GM18907 (cell line): ENCODE results near the gene SLC25A44.

Source experiments
- ATAC-seq: cut with Tn5 transposase; IDR thresholded peaks from one replicate; pipeline ENCODE4 v1.9.1; 2021; ENCODE audit warnings: mild to moderate bottlenecking, moderate library complexity; ENCODE audit not compliant: unreplicated experiment

SLC25A44 gene

DNA sequence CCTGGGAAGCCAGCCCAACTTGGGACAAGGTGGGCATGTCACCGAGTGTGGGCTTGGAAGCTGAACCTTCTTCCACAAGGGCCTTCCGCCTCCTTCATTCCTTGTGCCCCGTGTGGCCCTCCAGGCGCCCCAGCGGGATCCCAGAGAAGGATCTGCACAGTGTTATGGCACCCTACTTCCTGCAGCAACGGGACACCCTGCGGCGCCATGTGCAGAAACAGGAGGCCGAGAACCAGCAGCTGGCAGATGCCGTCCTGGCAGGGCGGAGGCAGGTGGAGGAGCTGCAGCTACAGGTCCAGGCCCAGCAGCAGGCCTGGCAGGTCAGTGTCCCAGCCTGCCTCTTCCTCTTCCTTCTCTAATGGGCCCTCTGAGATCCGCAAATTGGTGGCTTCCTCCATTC, 42.3 kb downstream of the SLC25A44 start:
- no peak for ATAC-seq

DNA sequence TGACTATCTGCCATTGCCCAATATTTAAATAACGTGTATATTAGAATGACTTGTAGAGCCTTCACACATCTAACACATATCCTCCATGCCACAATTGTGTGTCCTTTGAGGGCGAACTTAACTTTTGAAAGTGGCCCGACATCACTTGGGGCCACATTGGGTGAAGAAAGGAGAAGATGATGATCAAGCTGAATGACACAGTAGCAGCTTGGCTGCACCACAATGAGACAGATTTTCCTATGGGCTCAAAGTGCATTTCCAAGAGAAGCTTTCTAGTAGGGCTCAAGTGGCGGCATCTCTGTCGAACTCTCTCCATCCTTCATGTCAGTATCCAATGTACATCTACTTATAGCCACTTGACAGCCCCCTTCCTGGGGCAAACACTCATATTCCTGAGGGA, 44.3 kb downstream of the SLC25A44 start:
- no peak for ATAC-seq

DNA sequence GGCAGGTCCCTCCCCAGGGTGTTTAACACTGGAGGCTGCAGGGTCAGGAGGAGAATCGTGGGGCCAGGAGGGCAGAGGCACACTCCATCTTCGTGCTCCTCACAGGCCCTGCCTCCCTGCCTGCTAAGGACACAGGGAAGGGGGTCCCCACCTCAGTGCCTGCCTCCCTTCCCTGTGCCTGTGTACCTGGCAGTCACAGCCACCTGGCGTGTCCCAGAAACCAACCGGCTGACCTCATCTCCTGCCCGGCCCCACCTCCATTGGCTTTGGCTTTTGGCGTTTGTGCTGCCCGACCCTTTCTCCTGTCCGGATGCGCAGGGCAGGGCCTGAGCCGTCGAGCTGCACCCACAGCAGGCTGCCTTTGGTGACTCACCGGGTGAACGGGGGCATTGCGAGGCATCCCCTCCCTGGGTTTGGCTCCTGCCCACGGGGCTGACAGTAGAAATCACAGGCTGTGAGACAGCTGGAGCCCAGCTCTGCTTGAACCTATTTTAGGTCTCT, 47.5 kb downstream of the SLC25A44 start:
- ATAC-seq, result no peak

DNA sequence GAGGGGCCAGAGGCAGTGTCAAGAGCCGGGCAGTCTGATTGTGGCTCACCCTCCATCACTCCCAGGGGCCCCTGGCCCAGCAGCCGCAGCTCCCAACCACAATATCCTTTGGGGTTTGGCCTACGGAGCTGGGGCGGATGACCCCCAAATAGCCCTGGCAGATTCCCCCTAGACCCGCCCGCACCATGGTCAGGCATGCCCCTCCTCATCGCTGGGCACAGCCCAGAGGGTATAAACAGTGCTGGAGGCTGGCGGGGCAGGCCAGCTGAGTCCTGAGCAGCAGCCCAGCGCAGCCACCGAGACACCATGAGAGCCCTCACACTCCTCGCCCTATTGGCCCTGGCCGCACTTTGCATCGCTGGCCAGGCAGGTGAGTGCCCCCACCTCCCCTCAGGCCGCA, 48.0 kb downstream of the SLC25A44 start, which contains the start of gene BGLAP:
Gene BGLAP (plus strand): TSS at position 259 of the 400 bp plus-strand sequence. CDS start 48 bp downstream, at position 307.
- no peak for ATAC-seq

DNA sequence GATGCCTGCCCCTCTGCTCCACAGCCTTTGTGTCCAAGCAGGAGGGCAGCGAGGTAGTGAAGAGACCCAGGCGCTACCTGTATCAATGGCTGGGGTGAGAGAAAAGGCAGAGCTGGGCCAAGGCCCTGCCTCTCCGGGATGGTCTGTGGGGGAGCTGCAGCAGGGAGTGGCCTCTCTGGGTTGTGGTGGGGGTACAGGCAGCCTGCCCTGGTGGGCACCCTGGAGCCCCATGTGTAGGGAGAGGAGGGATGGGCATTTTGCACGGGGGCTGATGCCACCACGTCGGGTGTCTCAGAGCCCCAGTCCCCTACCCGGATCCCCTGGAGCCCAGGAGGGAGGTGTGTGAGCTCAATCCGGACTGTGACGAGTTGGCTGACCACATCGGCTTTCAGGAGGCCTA, 48.8 kb downstream of the SLC25A44 start:
- no peak for ATAC-seq

DNA sequence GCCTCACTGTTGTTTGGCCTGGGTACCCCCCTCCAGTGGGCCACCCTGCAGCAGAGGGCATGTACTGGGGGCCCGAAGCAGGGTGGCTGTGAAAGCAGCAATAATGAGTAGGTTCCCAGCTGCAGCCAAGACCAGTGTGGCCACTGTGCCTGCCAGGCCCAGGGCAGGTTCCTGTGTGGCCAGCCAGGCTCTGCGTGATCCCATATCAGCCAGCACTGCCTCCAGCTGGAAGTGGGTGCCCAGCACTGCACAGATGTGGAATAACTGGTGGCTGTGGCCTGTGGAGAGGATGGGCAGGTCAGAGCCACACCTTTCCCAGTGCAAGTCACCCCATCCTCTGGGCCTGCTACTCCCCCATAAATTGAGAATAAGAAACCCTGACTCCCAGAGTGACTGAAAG, 50.2 kb downstream of the SLC25A44 start:
- no peak for ATAC-seq

DNA sequence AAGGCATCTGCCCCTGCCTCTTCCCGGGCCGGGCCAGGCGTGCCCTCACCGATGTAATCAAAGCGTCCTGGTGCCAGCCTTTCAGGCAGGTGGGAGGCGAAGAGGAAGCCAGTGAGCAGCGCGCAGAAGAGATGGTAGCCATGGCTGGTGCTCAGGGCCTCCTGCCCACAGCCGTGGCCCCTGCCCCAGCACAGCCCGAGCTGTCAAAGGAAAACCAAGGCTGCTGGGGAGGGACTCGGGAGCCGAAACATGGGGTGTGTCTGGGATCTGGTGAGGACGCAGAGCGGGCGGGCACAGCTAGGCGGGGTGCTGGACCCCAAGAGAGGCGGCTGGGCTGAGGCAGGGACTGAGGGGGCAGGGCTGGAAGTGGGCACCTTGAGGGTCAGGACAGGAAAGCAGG, 50.8 kb downstream of the SLC25A44 start:
- ATAC-seq, result no peak

DNA sequence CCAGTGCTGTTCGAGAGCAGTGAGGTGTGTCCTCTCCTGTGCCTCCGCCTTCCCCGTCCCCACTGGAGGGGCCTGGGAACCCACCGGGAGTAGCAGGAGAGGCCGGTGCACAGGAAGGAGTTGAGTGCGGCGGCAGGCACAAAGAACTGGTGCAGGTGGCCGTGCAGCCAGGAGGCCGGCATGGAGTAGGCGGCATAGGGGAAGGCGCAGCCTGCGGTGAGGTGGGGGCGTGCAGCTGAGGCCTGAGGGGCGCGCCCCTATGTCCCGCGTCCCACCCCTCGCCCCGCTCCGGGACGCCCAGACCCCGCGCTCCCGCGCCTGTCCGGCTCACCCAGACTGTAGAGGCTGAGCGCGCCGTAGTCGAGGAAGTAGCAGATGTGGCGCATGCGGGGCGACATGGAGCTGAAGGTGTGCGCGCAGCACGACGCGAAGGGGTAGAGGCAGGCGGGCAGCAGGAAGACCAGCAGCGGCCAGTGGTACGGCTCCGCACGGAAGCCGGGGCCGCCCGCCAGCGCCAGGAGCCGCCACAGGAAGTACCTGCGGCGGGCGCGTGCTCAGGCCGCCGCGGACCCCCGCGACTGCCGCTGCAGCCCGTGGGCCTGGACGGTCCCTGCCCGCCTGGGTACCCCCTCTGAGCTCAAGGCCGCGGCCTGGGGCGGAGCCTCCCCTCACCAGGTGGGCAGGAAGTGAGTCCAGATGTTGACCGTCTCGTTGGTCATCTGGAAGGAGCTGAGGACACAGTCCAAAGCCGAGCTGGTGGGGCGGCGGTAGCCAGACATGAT, 51.7 kb downstream of the SLC25A44 start:
- ATAC-seq, result no peak

DNA sequence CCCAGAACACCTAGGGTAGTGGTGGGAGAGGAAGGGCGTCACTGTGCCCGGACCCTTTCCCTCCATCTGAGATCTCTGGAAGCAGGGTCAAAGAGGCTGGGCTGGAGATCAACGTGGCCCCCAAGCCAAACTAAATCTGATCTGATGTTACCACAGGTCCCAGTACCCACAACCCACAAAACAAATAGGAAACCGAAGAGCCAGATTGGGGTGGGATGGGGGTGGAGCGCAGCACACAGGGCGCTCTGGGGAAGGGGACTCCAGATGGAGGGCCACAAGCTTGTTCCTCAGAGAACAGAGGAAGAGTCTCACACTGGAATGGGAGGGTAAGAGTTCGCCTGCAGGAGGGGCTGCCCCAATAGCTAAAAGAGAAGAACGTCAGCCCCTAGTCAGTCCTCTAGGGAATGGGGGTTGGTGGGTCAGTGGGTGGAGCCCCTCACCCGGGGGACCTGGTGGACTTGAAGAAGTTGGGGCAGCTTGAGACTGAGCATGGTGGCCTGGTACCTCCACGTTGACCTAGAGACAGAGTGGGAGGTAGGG, 52.4 kb downstream of the SLC25A44 start:
- no peak for ATAC-seq

DNA sequence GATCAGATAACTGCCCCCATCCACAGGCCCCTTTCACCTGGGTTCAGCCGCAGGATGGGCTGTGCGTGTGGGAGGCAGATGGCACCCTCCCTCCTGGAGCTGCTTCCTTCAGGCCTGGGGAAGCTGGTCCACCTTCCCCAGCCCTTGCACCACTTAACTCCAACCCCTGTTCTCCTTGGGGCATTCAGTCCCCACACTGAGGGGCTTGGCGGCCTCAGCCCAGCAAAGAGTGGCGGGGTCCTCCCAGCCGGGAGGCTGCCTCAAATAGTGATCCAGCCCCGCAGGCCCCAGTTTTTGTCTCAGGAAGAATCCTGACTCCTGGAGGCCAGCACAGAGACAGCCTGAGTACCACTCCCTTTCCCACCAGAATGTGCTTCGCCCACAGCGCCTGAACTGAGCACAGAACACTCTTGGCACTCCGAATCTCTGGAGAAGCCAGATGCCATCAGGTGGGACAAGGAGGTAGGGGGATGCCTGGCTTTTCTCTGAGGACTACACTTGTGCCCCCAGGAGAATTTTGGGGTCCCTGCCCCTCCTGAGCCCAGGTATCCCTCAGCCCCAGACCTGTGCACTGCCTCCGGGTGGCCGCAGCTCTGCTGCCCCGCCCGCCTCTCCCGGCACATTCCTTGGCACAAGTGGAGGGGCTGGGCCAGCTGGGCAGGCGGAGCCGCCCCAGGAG, 53.0 kb downstream of the SLC25A44 start:
- no peak for ATAC-seq

DNA sequence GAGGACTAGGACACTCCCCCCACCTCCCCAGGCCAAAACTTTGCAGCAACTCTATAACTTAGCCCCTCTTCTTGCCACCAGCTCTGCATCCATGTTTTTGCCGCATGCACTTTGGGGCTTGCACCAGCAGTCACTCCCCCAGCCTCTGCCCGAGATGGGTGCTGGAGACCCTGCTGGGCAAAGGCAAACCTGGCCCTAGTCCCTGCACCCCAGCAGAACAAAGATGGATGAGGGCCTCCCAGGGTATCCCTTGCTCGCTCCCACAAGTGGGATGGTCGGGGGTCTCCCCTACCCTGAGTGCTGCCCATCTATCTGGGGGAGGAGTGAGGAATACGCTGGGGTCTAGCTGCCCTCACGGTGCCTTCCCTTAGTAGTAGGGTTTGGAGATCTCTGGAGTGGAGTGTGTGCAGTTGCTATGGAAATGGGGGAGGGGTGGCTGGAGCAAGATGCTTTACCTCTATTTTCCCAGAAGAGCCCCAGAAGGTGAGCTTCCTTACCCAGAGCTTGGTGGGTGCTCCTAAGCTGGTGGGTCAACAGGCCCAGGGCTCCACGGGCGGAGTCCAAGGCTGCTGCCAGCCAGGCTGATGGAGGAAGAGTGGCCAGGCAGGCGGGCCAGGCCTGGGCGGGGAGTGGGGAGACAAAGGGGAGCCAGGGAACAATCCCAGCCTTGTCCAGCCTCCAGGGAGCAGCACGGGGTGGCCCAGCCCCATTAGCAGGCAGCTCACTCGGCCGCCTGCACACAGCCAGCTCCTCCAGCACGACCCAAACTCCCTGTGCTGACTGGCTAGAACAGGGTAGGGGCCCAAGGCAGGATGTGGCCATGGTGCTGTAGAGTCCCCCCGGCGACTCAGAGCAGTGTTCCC, 53.8 kb downstream of the SLC25A44 start, which contains the start of gene PAQR6:
Gene PAQR6 (minus strand): TSS at position 597 of the 863 bp plus-strand sequence. CDS start 1,325 bp downstream, outside the sequence.
- no peak for ATAC-seq

DNA sequence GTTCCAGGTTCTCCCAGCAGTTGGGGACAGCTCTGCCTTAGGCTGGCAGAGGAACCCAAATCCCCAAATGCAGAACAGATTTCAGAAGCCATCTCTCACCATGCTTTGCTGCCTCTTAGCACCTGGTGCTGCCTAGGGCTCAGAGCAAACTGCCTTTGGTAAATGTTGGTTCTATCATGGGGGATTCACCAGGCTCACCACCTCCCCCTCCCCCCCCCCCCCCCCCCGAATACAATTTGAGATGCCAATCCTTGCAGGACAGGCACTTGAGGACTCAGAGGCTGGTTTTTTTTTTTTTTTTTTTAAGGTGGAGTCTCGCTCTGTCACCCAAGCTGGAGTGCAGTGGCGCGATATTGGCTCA, 54.4 kb downstream of the SLC25A44 start:
- ATAC-seq, result no peak

DNA sequence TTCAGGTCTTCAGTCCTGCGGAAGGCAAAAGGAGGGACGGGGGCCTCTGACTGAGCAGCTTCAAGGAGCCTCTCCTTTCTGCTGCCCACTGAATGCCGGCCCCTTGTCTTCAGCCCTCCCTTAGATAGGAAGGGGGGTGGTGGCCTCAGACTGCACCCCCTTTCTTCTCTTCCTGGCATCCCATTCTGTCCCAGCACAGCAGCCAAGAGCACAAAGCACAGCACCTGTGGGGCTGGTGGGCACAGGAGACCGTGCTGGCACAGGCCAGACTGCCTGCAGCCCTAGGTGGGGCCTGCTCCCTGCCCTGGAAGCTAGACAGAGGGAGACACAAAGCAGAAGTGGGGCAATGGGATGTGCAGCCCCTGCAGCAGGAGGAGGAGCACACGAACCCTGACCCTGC, 55.7 kb downstream of the SLC25A44 start:
- no peak for ATAC-seq

DNA sequence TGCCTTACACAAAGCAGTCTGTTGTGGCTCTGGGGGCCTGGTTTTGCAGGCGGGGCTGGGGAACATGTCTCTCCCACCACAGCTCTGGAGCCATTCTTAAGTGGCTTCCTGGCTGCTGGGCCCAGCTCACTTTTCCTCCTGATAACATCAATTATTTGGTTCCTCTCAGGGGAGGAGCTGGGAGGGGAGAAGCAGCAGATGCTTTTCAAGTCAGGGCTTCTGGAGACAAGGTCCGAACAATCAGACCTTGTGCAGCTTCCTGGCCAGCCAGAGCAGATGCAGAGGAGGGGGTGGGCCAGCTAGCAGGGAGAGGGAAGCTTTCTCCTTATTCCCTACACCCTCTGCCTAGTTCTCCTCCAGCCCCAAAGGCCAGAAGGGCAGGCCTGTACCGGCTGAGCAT, 57.6 kb downstream of the SLC25A44 start:
- no peak for ATAC-seq

DNA sequence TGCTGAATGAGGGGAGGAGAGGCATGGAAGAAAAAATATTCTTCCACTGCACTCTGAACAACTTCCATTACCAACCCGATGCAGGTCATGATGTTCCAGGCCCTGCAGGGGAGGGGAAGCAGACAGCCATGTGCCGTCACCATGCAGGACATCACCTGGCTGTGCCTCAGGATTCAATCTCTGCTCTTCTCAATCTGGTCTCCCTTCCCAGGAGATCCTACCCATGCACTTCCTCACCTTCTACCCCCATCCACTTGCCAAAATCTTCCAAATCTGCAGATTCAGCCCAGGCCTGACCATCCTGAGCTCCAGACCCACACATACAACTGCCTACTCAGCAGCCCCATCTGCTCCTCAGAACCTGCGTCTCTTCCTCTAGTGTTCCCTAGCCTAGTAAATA, 59.7 kb downstream of the SLC25A44 start:
- no peak for ATAC-seq

DNA sequence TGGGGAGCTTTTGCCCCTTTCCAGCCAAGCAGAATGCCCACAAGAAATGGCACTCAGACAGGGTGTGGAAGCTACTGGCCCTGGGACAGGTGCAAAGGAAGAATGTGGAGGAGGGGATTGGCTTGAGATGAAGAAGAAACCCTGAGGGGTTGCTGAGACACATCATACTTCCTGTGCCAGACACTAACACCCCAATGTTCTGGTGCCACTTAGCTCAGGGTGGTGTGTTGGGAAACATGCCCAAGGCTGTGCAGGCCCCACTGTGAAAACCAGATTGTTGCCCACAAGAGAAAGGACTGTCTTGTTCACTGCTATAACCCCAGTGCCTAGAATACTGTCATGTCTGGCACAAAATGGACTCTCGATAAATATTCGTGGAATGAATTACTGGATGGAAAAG, 63.8 kb downstream of the SLC25A44 start:
- ATAC-seq, result no peak

DNA sequence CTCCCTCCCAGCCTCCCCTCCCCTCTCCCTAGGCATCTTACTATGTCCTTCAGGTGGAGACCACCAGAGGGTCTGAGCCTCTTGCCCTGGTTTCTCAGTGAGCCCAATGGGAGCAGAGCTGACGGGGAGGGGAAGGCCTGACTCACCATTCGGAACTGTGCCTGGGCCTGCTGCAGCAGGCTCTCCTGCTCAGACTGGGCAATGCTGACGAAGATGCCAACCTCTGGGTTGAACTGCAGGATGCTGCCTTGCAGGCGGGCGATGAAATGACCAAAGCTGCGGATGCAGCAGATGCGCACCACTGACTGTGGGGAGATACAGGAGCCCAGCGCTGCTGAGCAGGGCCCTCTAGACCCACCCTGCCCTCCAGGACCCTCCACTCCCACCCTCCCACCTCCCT, 65.0 kb downstream of the SLC25A44 start:
- ATAC-seq, result no peak

DNA sequence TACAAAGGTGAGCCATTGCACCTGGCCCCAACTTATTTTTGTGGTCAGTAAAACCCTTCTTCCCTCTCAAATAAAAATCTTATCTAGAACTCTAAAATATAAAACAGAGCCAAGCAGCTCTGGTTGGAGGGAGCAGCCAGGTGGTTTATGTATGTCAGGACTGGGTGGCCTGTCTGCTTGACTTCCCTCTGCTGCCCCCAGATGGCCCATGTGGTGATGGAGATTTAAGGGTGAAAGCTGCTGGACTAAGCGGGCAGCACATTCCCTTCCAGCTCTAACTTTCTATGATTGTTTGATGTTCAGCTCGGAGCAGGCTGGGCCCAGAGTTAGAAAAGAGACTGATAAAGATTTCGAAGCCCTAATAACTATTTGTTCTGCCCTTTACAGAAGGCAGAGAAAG, 65.9 kb downstream of the SLC25A44 start:
- ATAC-seq, result no peak

DNA sequence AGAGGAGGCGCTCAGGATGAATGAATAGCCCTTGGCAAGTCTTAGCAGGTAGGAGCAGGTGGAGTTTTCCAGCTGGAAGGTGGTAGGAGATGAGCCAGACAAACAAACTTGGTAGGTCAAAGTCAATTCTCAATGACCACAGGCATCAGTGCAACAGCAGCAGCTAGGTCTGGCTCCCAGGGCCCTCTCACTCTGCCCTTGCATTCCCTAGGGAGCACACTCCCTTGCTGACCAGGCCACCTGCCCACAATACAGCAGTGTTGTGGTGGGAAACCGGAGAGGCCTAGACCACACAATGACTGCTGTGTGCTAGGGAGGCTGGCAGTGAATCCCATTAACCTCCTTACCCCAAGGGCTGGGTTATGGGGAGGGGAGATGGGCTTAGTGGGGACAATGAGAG, 67.0 kb downstream of the SLC25A44 start:
- no peak for ATAC-seq
